H54 (cell line): ENCODE results near the gene UBE3B.

Experiments used
- DNase-seq: peaks from one replicate; pipeline ENCODE4 v3.0.0; 2011; ENCODE audit warnings: low spot score, mixed read lengths; ENCODE audit not compliant: insufficient read length
- FAIRE-seq: peaks from 3 replicates; lab custom pipeline; 2011; peaks lifted over from hg19 to GRCh38; lab: Jason Lieb, UNC
- POLR2A ChIP-seq: IDR thresholded peaks from 2 replicates; pipeline ENCODE4 v1.6.1; 2011; ENCODE audit warnings: low read depth, mild to moderate bottlenecking, low read length

The UBE3B gene

DNA sequence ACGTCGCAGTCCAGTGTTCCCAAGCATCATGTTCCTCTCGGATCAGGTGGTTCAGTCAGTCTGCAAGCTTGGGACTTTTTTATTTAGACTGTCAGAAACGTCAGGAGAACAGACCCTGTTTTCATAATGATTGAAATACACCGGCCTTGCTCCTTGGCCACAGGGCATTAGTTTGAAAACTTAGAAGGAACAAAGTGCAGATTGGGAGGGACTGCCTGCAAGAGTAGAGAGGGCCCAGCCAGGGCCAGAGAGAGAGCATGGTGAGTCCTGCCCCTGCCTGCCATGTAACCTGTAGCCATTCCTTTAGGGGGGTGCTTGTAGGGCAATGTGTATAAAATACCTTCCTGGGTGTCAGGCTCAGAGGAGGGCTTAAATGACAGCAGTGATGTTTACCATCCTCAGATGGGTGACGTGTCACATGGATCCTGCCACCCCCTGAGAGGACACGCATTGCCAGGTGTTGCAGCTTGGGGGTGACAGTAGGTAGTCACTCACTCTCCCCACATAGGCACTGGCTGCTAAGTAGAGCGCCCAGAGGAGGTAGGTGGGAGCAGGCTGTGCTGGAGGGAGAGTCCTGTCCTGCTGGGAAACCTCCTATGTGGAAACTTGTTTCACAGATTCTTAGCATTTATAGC lies 50.2 kb downstream of the UBE3B start:
- FAIRE-seq (no peak), DNase-seq (no peak)

DNA sequence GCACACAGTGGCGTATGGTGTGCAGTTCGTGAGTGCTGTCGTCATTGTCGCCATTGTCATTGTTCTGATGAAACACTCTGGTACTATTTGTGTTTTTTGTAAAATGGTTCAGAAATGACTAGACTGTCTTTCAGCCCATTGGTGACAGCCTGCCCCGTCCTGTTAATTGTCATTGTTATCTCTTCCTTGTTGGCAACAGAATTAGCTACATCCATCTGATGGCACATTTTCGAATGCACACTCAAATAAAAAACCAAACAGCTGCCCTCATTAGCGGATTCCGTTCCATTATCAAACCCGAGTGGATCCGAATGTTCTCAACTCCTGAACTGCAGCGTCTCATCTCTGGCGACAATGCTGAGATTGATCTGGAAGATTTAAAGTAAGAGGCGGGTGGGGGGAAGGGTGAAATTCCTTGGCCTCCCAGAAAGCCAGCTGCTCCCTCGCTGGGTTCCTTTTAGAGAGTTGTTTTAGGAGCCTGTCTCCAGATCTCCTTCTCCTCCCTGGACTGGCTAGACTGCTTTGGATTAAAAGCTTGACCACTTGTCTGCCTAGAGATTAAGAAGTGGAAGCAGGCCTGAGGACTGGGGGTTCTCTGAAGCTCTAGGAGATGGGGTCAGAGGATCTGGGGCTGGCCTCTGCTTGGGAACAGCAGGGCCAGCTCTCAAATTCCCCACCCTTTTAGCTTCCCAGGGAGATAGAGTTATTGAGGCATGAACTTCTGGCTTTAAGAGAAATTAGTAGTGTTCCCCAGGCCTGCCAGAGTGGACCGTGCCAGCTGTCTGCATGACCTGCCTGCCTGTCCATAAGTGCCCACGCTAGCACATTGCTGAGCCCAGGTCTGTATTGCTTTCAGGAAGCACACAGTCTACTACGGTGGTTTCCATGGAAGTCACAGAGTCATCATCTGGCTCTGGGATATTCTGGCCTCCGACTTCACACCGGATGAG lies 52.5 kb downstream of the UBE3B start:
- DNase-seq (no peak), FAIRE-seq (no peak)
- TF ChIP-seq POLR2A = no peak

More for the DNA sequence above, 50.2 kb downstream of the UBE3B start:
- no peak for TF ChIP-seq POLR2A

DNA sequence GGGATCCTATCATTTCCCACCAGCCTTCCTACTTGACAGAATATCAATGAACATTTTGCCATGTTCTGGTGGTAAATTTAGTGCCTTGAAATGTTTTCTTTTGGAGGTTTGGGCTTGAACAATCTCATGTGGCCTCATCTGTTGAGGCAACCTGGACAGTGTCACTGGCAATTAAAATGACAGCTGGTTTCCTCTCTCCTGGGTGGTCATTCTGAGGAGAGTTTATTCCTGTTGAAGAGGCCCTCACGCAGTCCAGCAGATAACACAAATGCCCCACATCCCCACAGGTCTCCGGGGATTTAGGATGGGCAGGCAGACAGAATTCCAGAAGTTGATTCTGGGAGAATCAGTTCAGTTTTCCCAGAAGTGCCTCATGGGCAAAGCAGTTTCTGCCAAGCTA lies 54.0 kb downstream of the UBE3B start:
- DNase-seq (no peak), FAIRE-seq (no peak)
- no peak for TF ChIP-seq POLR2A

DNA sequence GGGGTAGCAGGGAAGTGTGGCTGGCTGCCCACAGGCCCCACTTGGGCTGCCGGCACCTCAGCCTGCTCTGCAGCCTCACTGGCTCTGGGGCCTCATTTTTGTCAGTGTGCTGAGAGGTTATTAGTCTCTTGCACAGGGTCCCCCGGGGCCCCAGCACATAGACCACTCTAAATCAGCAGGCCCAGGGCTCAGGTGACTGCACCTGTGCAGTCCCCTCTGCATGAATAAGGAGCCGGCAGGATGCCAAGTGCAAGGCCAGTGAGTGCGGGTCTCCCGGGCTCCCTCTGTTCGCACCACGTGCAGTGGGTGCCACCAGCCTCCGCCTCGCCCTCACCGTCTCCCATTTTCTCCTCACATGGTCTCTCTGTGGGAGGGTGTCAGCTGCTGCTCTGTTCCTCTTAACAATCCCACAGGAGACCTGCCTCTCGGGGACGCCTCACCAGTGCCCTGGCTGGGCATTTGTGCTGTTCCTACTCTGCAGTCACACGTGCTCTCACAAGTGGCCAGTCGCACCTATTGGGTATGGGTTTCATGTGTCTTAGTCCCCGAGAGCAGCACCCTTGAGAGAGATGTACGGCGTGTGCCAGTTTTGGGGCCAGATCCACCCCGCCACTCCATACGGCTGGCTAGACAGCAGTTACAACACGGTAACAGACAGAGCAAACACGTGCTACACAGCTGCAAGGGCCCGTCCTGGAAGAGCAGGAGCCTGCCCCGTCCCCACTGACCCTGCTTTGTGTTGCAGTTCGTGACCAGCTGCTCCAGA lies 55.5 kb downstream of the UBE3B start:
- DNase-seq (no peak), FAIRE-seq (no peak)
- TF ChIP-seq POLR2A = no peak

DNA sequence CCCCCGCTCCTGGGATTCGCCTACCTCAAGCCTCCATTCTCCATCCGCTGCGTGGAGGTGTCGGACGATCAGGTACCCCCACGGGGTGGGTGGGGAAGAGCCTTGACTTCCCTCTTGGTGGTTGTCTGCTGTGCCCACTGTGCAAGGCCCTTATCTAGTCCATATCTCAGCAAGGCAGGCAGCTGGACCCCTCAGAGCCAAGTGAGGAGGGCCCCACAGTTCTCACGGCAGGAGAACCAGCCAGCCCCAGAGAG lies 56.0 kb downstream of the UBE3B start:
- DNase-seq (no peak), FAIRE-seq (no peak)
- TF ChIP-seq POLR2A = no peak

DNA sequence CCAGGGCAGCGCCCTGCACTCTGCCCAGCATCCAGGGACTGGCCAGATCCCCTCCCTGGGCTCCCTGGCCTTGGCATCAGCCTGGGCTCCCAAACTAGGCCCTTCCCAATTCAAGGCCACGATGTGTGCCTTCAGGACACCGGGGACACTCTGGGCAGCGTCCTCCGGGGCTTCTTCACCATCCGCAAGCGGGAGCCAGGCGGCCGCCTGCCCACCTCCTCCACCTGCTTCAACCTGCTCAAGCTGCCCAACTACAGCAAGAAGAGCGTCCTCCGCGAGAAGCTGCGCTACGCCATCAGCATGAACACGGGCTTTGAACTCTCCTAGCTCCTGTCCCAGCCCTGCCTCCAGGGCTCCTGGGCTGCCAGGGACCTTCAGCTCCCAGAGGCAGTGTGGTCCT lies 57.0 kb downstream of the UBE3B start:
- no peak for DNase-seq
- no peak for TF ChIP-seq POLR2A
- FAIRE-seq = no peak

DNA sequence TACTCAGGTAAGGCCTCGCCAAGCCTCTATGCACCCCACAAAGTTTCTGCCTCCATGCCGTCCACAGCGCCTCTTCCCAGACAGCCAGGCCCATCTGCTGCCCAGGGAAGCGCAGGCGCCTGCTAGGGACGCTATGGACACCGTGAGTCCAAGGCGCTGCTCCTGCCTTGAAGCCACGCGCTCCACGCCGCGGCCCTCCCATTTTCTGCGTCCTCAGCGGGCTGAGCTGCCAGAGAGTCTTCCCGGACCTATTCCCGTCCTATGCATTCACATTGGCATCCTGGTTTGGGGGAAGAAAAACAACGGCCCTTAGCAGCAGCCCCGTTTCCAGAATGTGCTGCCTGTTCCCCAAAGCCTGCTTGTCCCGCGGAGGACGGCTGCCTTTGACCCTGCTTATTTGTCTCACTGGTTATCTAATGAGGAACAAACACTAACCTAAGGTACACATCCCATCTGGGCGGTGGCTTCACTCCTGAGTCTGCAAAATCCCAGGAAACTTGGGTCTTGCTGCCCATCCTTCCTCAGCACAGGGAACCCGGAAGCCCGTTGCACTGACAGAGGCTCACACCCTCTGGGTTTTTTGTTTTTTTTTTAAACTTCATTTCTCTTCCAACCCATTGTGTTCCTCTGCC lies 57.9 kb downstream of the UBE3B start:
- no peak for TF ChIP-seq POLR2A
- DNase-seq = no peak
- no peak for FAIRE-seq

DNA sequence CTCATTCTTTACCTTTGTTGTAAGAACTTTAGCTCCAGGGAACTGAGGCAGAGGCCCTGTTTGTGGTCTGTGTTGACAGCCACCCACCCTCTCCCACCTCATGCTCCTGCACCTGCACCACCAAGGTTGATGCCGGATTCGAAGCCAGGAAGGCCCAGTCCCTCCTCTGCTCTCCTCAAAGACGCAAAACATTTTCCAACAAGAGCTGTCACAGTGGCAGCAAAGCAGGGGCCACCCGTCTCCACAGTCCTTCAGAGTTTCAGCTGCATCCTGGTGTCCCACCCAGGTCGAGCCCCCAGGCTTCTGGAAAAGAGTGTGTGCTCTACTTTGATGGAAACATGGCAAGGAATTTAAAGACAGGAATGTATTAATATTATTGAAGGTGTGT lies 58.4 kb downstream of the UBE3B start:
- no peak for TF ChIP-seq POLR2A
- no peak for FAIRE-seq
- DNase-seq = no peak

- FAIRE-seq (no peak), DNase-seq (no peak)
- TF ChIP-seq POLR2A = no peak
These were observed 59.7 kb downstream of the UBE3B start for GRCh38 chr12:109537136-109537535.

- no peak for FAIRE-seq
These were observed 60.9 kb downstream of the UBE3B start for GRCh38 chr12:109538191-109538863.

GRCh38 chr12:109539508-109539907 lies 62.1 kb downstream of the UBE3B start:
- TF ChIP-seq POLR2A = no peak
- DNase-seq (peak; percentile 45), FAIRE-seq (no peak)

More at GRCh38 chr12:109538191-109538863, 60.9 kb downstream of the UBE3B start:
- no peak for TF ChIP-seq POLR2A
- DNase-seq = no peak

- FAIRE-seq = no peak
- TF ChIP-seq POLR2A = no peak
- DNase-seq = no peak
These were observed 63.3 kb downstream of the UBE3B start for GRCh38 chr12:109540526-109541412.
